Ovary (tissue), 9 donors: Measurements from ENCODE around the gene CLSTN1. TPM values are rescaled to one million over a fixed set of nuclear protein-coding genes. Genes with fewer than 3 reads are reported as not detected.

Experiments
- DNase-seq, 5 donors: peaks; one replicate each; pipeline ENCODE4 v3.0.0-alpha.2; 2019 to 2020
- H3K27ac ChIP-seq, 2 donors: fragments of 200-600 bp; one replicate each; pipeline versions ENCODE4 v1.5.1 to v1.8.0; 2019 to 2022
- H3K27me3 ChIP-seq: fragments of 200-600 bp; one replicate; pipeline ENCODE4 v1.8.0; 2022
- H3K36me3 ChIP-seq: fragments of 200-600 bp; sonication (generic); one replicate; pipeline ENCODE4 v1.5.1; 2019
- H3K4me1 ChIP-seq: one replicate; pipeline ENCODE4 v1.8.1; 2013; ENCODE audit warnings: mild to moderate bottlenecking, moderate library complexity; ENCODE audit not compliant: insufficient read depth
- H3K4me3 ChIP-seq: fragments of 200-600 bp; sonication (generic); one replicate; pipeline ENCODE4 v1.5.1; 2017
- H3K9me3 ChIP-seq, 2 donors: fragments of 200-600 bp in 1 of 2; sonication (generic) in 1 of 2; one replicate each; pipeline versions ENCODE4 v1.5.1 to v1.8.1; 2013 to 2019; ENCODE audit warnings: mild to moderate bottlenecking in 1 of 2, moderate library complexity in 1 of 2
- EP300 ChIP-seq: sonication (generic); formaldehyde crosslinking; IDR thresholded peaks from one replicate; pipeline ENCODE4 v1.6.1; 2017; ENCODE audit warnings: antibody characterized with exemption
- POLR2A ChIP-seq: fragments of 450-650 bp; IDR thresholded peaks from one replicate; pipeline ENCODE4 v1.6.1; 2017; ENCODE audit warnings: antibody characterized with exemption, mild to moderate bottlenecking, moderate library complexity
- WGBS, 3 donors: extraction: QIAGEN DNeasy Blood & Tissue Kit in 1 of 3; methylation state at CpG; one replicate each; pipeline versions ENCODE4 v1.1.5 to v1.1.7; 2013 to 2017; 5-methylcytosine and 5-hydroxymethylcytosine counted together
- intact Hi-C, 4 donors: fragments of 100-400 bp; cut with DNase I; formaldehyde crosslinking; loops; one replicate each; pipeline versions ENCODE4 v1.11.0 to v1.15.1; 2022 to 2023
- polyA plus RNA-seq, 2 donors: library from polyadenylated mRNA; stranded (reverse); fragments of 200-250 nt in 1 of 2; fragments of 350-450 nt in 1 of 2; fragmentation: Illumina TruSeq in 1 of 2; extraction: RNeasy Lipid Tissue Mini Kit (QIAGEN cat#74804) in 1 of 2; gene quantifications; one replicate each; pipeline ENCODE4 v1.2.3, GENCODE V29; 2013 to 2014
- total RNA-seq, 7 donors: library from RNA; depleted of rRNA in 2 of 7; stranded (reverse); fragments of >200 nt in 2 of 7; fragmentation: NEBNext Ultra II Directional in 3 of 7; extraction: Animal tissue kit (Norgen Biotek cat#: 25700) in 3 of 7; gene quantifications; one replicate each; pipeline versions ENCODE4 v1.1.0 to v1.2.4, GENCODE V29; 2016 to 2023
- TF ChIP-seq, protein P1 (sequence below), 3 donors: fragments of 450-650 bp in 2 of 3; fragments of 200-600 bp in 1 of 3; IDR thresholded peaks; one replicate each; pipeline versions ENCODE4 v1.5.1 to v1.8.0; 2016 to 2022; ENCODE audit warnings: antibody characterized with exemption in 3 of 3, mild to moderate bottlenecking in 1 of 3
- donor health status: DM: no; HTN: no; CAD: no; lungs with moderate emphysema.
- donor health status: DM: no; HTN: no; CAD: no.
- donor health status: Bipolar disorder and iron deficiency.
- donor health status: DM: yes; HTN: yes; CAD: no.
- donor health status: DM: no; HTN: no; CAD: no.
- donor health status: DM: yes; HTN: yes; CAD: no.

Gene CLSTN1
- total and polyA plus RNA-seq, 9 donors: 70.5 to 145 (median 114) TPM

DNA sequence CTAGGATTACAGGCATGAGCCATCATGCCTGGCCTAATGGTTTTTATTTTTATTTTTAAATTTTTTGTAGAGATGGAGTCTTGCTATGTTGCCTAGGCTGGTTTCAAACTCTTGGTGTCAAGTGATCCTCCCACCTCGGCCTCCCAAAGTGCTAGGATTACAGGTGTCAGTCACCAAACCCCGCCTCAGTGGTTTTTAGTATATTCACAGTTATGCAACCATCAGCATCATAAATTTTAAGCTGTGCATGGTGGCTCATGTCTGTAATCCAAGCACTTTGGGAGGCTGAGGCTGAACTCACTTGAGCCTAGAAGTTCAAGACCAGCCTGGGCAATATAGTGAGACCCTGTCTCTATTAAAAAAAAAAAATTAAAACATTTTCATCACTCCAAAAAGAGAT, 143.7 kb downstream of the CLSTN1 start:
- no peaks in the 10 kb centered on the region for H3K4me1 ChIP-seq
- no peaks in the 10 kb centered on the region for H3K36me3 ChIP-seq
- no peak for DNase-seq
- intact Hi-C loops: no loop called here
- no peak overlapping the region for H3K4me3 ChIP-seq
- TF ChIP-seq, protein P1, sequence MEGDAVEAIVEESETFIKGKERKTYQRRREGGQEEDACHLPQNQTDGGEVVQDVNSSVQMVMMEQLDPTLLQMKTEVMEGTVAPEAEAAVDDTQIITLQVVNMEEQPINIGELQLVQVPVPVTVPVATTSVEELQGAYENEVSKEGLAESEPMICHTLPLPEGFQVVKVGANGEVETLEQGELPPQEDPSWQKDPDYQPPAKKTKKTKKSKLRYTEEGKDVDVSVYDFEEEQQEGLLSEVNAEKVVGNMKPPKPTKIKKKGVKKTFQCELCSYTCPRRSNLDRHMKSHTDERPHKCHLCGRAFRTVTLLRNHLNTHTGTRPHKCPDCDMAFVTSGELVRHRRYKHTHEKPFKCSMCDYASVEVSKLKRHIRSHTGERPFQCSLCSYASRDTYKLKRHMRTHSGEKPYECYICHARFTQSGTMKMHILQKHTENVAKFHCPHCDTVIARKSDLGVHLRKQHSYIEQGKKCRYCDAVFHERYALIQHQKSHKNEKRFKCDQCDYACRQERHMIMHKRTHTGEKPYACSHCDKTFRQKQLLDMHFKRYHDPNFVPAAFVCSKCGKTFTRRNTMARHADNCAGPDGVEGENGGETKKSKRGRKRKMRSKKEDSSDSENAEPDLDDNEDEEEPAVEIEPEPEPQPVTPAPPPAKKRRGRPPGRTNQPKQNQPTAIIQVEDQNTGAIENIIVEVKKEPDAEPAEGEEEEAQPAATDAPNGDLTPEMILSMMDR (IDR thresholded peaks at IDR 0.05): no peak
- TF ChIP-seq POLR2A: no peak
- no peak for TF ChIP-seq EP300
- no peaks in the 10 kb centered on the region for H3K27me3 ChIP-seq
- H3K27ac ChIP-seq: no peak overlapping the region
- H3K9me3 ChIP-seq: no peaks in the 10 kb centered on the region
- WGBS, 3 donors: 93 to 98% (median 94%) methylated on average over 2 of the region's 2 CpGs

Other genes starting within 250 kb of the CLSTN1 start
- gene TMEM201, start 235.1 kb downstream of the CLSTN1 start, total RNA-seq: 10 to 100 TPM in 5 of 7 donors, 1 to 10 TPM in 2; 5.7 to 20.8 (median 17.6) TPM
- gene TMEM201, start 235.1 kb downstream of the CLSTN1 start, polyA plus RNA-seq: 1 to 10 TPM; 1.6 to 7.7 TPM
- 1 to 10 TPM; 4.2 to 9.2 (median 8.3) TPM for gene PIK3CD, start 172.2 kb downstream of the CLSTN1 start, total RNA-seq
- gene PIK3CD, start 172.2 kb downstream of the CLSTN1 start, polyA plus RNA-seq: 1 to 10 TPM; 3.7 to 6.7 TPM
- 10 to 100 TPM; 16.6 to 28.5 (median 25.9) TPM for gene CTNNBIP1, start 86.3 kb upstream of the CLSTN1 start, total RNA-seq
- gene CTNNBIP1, start 86.3 kb upstream of the CLSTN1 start, polyA plus RNA-seq: 10 to 100 TPM; 10.4 to 18.5 TPM
- 10 to 100 TPM; 21.2 to 54.3 (median 40.2) TPM for gene LZIC, start 119.4 kb upstream of the CLSTN1 start, total RNA-seq
- 10 to 100 TPM; 24.6 to 61.3 TPM for gene LZIC, start 119.4 kb upstream of the CLSTN1 start, polyA plus RNA-seq
- 1 to 10 TPM; 2.3 to 8.2 (median 5.8) TPM for gene NMNAT1, start 119.5 kb upstream of the CLSTN1 start, total RNA-seq
- 10 to 100 TPM in 1 of 2 donors, 1 to 10 TPM in 1; 3.8 to 16.0 TPM for gene NMNAT1, start 119.5 kb upstream of the CLSTN1 start, polyA plus RNA-seq
- 10 to 100 TPM in 3 of 7 donors, 1 to 10 TPM in 4; 1.5 to 23.5 (median 8.3) TPM for gene RBP7, start 173.3 kb upstream of the CLSTN1 start, total RNA-seq
- gene RBP7, start 173.3 kb upstream of the CLSTN1 start, polyA plus RNA-seq: 10 to 100 TPM; 28.8 to 53.4 TPM
- gene UBE4B, start 209.0 kb upstream of the CLSTN1 start, total RNA-seq: 10 to 100 TPM; 31.3 to 46.9 (median 38.9) TPM
- 10 to 100 TPM; 26.3 to 39.5 TPM for gene UBE4B, start 209.0 kb upstream of the CLSTN1 start, polyA plus RNA-seq